Measurements from ENCODE around the gene CDIP1. TPM values are rescaled to one million over a fixed set of nuclear protein-coding genes. Genes with fewer than 3 reads are reported as not detected.

The CDIP1 gene
- total RNA-seq, 1 donor from 2014 or later = 32.2 TPM

DNA sequence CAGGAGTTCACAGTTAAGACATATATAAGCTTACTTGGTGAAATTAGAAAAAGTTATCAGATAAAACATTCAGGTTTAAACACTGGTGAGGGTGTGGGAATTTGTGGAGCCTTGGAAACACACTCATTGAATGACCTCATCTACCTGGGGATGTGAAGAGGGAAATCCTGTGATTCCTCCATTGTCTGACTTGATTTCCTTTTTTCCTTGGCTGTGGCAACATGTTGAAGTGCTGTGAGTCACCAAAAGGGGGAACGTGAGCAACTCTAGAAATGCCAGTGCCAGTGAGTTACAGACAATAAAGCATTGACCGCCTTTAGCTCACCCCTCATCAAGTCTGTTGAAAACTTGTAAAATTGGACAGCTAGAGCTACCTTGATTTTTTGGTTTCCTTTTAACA, 60.6 kb downstream of the CDIP1 start:
- DNase-seq (ENCODE audit: low read depth, low spot score) = no peak
- TF ChIP-seq, protein P1, sequence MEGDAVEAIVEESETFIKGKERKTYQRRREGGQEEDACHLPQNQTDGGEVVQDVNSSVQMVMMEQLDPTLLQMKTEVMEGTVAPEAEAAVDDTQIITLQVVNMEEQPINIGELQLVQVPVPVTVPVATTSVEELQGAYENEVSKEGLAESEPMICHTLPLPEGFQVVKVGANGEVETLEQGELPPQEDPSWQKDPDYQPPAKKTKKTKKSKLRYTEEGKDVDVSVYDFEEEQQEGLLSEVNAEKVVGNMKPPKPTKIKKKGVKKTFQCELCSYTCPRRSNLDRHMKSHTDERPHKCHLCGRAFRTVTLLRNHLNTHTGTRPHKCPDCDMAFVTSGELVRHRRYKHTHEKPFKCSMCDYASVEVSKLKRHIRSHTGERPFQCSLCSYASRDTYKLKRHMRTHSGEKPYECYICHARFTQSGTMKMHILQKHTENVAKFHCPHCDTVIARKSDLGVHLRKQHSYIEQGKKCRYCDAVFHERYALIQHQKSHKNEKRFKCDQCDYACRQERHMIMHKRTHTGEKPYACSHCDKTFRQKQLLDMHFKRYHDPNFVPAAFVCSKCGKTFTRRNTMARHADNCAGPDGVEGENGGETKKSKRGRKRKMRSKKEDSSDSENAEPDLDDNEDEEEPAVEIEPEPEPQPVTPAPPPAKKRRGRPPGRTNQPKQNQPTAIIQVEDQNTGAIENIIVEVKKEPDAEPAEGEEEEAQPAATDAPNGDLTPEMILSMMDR (conservative IDR thresholded peaks at IDR 0.05) = peak; percentile 43
- Mint-ChIP-seq H3K27ac (ENCODE audit: unreplicated experiment) (no peak overlapping the region), H3K4me3 (peak overlapping the region; percentile 80), H3K4me1 (peaks cover 36% of the 10 kb centered on the region), H3K27me3 (ENCODE audit: low read depth) (peaks cover 4% of the 10 kb centered on the region), H3K36me3 (ENCODE audit: low read depth) (peaks cover 7% of the 10 kb centered on the region), H3K9me3 (peaks cover 6% of the 10 kb centered on the region)

GRCh38 chr16:4475880-4476788, 62.4 kb downstream of the CDIP1 start, which contains the start of gene HMOX2:
HMOX2 (plus strand) TSS chr16:4476398; CDS start chr16:4505525, 29,127 bp downstream.
- Mint-ChIP-seq H3K27me3 (ENCODE audit: low read depth) (peaks cover 4% of the 10 kb centered on the region), H3K9me3 (peaks cover 6% of the 10 kb centered on the region), H3K27ac (ENCODE audit: unreplicated experiment) (no peak within 1 kb of the TSS), H3K4me3 (peak within 1 kb of the TSS; percentile 80), H3K4me1 (peaks cover 33% of the 10 kb centered on the region), H3K36me3 (ENCODE audit: low read depth) (peaks cover 7% of the 10 kb centered on the region)
- DNase-seq (ENCODE audit: low read depth, low spot score) = peak; percentile 88
- TF ChIP-seq, protein P1 (conservative IDR thresholded peaks at IDR 0.05) = peak; percentile 49

DNA sequence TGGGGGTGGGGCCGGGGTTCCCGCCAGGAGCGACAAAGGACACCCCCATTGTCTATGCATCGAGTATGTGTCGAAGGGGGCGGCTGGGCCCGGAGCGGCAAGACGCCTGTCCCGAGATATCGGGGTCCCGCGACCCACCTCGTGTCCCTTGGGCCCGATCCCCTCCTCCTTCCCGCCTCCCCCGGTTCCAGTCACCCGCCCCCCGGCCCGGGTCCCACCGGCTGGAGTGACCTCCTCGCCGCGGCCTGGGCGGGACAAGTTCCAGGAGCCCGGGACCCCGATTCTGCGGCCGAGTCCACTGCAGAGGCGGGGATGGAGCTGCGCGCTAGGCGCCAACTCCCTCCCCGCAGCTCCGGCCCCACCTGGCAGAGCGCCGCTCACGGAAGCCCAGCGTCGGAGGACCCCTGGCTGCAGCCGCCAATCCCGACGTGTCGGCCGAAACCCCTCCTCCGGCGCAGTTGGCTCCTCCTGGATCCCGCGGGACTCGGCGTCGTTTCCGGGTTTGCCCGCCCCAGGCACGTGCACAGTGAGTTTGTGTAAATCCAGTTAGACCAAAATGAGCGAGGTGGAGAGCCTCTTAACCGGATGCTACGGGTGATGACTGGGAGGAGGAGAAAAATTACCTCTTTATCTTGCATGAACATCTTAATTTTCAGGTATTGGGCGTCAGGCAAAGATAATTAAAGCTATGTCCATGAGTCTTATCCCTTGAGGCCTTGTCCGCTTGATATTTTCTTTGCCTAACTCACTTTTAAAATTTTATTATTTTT, 64.2 kb downstream of the CDIP1 start, which contains the start of gene NMRAL1:
TSS of gene NMRAL1 (minus strand) at position 434 of the 770 bp plus-strand sequence. CDS start 493 bp downstream, outside the sequence.
- TF ChIP-seq, protein P1 (conservative IDR thresholded peaks at IDR 0.05) = no peak
- Mint-ChIP-seq H3K9me3 (peaks cover 6% of the 10 kb centered on the region), H3K27ac (ENCODE audit: unreplicated experiment) (peak within 1 kb of the TSS; percentile 45), H3K4me3 (peak within 1 kb of the TSS; percentile 86), H3K27me3 (ENCODE audit: low read depth) (peaks cover 4% of the 10 kb centered on the region), H3K4me1 (peaks cover 33% of the 10 kb centered on the region), H3K36me3 (ENCODE audit: low read depth) (peaks cover 7% of the 10 kb centered on the region)
- DNase-seq (ENCODE audit: low read depth, low spot score) = peak; percentile 75

GRCh38 chr16:4472880-4473279, 65.7 kb downstream of the CDIP1 start:
- peaks cover 29% of the 10 kb centered on the region for H3K4me1 Mint-ChIP-seq
- TF ChIP-seq, protein P1 (conservative IDR thresholded peaks at IDR 0.05) = no peak
- peaks cover 4% of the 10 kb centered on the region for H3K27me3 Mint-ChIP-seq (ENCODE audit: low read depth)
- H3K4me3 Mint-ChIP-seq = peak overlapping the region; percentile 86
- no peak overlapping the region for H3K27ac Mint-ChIP-seq (ENCODE audit: unreplicated experiment)
- peaks cover 6% of the 10 kb centered on the region for H3K9me3 Mint-ChIP-seq
- peaks cover 9% of the 10 kb centered on the region for H3K36me3 Mint-ChIP-seq (ENCODE audit: low read depth)
- DNase-seq (ENCODE audit: low read depth, low spot score) = no peak

- Mint-ChIP-seq H3K4me1 (peaks cover 20% of the 10 kb centered on the region), H3K27ac (ENCODE audit: unreplicated experiment) (no peak overlapping the region), H3K36me3 (ENCODE audit: low read depth) (peaks cover 9% of the 10 kb centered on the region), H3K9me3 (peaks cover 6% of the 10 kb centered on the region), H3K4me3 (peak overlapping the region; percentile 3), H3K27me3 (ENCODE audit: low read depth) (peaks cover 4% of the 10 kb centered on the region)
- no peak for DNase-seq (ENCODE audit: low read depth, low spot score)
- TF ChIP-seq, protein P1 (conservative IDR thresholded peaks at IDR 0.05) = no peak
Measured at GRCh38 chr16:4471869-4472268, 66.7 kb downstream of the CDIP1 start.
